ENCODE measurements around the gene AFDN.

The AFDN gene

DNA sequence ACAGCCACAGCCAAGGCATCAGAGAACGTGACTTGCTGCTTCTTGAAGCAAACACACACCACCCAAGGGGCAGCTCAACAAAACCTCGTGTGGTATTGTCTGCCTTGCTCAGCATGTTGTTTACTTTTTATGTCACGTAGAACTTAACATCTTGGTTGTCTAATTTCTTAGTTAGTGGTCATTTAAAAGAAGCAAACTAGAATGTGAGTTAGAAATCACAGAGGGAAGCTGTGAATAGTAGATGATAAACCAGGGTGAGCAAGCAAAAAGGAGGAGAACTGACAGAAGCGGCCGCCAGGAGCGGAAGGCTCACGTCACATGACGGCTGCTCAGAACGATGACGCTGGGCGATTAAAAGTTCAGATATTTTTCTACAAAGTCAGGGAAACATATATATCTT, 119.3 kb downstream of the AFDN start:
- no peak overlapping the region for H3K4me3 ChIP-seq (ENCODE audit: low read depth, low read length)
- TF ChIP-seq, protein P1, sequence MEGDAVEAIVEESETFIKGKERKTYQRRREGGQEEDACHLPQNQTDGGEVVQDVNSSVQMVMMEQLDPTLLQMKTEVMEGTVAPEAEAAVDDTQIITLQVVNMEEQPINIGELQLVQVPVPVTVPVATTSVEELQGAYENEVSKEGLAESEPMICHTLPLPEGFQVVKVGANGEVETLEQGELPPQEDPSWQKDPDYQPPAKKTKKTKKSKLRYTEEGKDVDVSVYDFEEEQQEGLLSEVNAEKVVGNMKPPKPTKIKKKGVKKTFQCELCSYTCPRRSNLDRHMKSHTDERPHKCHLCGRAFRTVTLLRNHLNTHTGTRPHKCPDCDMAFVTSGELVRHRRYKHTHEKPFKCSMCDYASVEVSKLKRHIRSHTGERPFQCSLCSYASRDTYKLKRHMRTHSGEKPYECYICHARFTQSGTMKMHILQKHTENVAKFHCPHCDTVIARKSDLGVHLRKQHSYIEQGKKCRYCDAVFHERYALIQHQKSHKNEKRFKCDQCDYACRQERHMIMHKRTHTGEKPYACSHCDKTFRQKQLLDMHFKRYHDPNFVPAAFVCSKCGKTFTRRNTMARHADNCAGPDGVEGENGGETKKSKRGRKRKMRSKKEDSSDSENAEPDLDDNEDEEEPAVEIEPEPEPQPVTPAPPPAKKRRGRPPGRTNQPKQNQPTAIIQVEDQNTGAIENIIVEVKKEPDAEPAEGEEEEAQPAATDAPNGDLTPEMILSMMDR (IDR thresholded peaks at IDR 0.05; ENCODE audit: low read depth, low read length), result no peak
- TF ChIP-seq MYC (IDR thresholded peaks at IDR 0.05; ENCODE audit: low read depth, low read length), result no peak
- TF ChIP-seq POLR2A (IDR thresholded peaks at IDR 0.05; ENCODE audit: extremely low read depth, insufficient read length), result no peak
- TF ChIP-seq, protein P2, sequence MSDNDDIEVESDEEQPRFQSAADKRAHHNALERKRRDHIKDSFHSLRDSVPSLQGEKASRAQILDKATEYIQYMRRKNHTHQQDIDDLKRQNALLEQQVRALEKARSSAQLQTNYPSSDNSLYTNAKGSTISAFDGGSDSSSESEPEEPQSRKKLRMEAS (IDR thresholded peaks at IDR 0.05; ENCODE audit: low read depth, low read length), result no peak
- DNase-seq (ENCODE audit: low read depth), result no peak

DNA sequence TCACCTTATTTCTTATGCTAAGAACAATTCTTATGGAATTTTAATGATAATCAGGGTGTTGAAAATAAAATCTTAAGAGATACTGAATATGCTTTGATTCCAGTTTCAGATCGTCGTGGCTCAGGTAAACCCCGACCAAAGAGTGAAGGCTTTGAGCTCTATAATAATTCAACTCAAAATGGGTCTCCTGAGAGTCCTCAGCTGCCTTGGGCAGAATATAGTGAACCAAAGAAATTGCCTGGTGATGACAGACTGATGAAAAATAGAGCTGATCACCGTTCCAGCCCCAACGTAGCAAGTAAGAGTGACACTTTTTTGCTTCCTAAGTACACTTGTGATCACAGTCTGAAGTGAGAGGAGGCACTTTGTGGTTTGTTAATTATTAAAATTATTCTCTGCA, 119.9 kb downstream of the AFDN start:
- H3K4me3 ChIP-seq (ENCODE audit: low read depth, low read length), result no peak overlapping the region
- TF ChIP-seq, protein P1 (IDR thresholded peaks at IDR 0.05; ENCODE audit: low read depth, low read length), result no peak
- TF ChIP-seq POLR2A (IDR thresholded peaks at IDR 0.05; ENCODE audit: extremely low read depth, insufficient read length) (no peak), MYC (IDR thresholded peaks at IDR 0.05; ENCODE audit: low read depth, low read length) (no peak)
- TF ChIP-seq, protein P2 (IDR thresholded peaks at IDR 0.05; ENCODE audit: low read depth, low read length), result no peak
- no peak for DNase-seq (ENCODE audit: low read depth)

DNA sequence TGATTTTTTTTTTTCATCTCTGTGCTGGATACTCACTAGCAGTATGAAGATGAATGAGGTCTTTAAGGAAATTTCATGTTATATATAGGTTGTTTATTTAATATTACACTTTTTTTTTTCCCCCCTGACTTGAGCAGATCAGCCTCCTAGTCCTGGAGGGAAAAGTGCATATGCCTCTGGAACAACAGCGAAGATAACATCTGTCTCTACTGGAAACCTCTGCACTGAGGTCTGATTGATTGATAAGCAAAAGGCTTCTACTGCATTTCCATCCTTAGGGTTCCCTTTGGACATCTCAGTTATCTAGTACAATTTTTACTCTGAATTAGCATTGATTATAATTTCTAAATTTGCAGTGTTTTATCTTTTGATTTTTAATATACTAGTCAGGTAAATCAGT, 121.0 kb downstream of the AFDN start:
- DNase-seq (ENCODE audit: low read depth), result no peak
- TF ChIP-seq, protein P1 (IDR thresholded peaks at IDR 0.05; ENCODE audit: low read depth, low read length), result no peak
- TF ChIP-seq POLR2A (IDR thresholded peaks at IDR 0.05; ENCODE audit: extremely low read depth, insufficient read length) (no peak), MYC (IDR thresholded peaks at IDR 0.05; ENCODE audit: low read depth, low read length) (no peak)
- TF ChIP-seq, protein P2 (IDR thresholded peaks at IDR 0.05; ENCODE audit: low read depth, low read length), result no peak
- H3K4me3 ChIP-seq (ENCODE audit: low read depth, low read length), result no peak overlapping the region

DNA sequence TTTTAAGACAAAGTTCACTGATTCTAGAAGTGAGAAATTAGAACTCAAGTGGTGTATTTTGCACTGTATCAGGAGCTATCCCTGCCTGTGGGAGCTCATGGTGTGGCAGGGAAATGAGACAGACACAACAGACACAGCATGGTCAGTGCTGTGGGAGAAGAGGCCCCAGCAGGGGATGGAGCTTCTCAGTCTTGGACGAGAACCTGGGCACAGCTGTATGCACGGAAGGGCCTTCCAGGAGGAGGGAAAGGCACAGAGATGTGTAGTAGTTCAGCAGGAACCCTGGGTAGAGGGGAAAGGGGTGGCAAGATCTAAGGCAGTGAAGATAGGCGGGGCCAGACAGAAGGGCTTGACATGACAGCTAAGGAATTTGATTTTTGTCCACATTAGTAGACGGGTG, 122.0 kb downstream of the AFDN start:
- DNase-seq (ENCODE audit: low read depth), result no peak
- TF ChIP-seq MYC (IDR thresholded peaks at IDR 0.05; ENCODE audit: low read depth, low read length) (no peak), POLR2A (IDR thresholded peaks at IDR 0.05; ENCODE audit: extremely low read depth, insufficient read length) (no peak)
- TF ChIP-seq, protein P1 (IDR thresholded peaks at IDR 0.05; ENCODE audit: low read depth, low read length), result no peak
- TF ChIP-seq, protein P2 (IDR thresholded peaks at IDR 0.05; ENCODE audit: low read depth, low read length), result no peak
- no peak overlapping the region for H3K4me3 ChIP-seq (ENCODE audit: low read depth, low read length)

DNA sequence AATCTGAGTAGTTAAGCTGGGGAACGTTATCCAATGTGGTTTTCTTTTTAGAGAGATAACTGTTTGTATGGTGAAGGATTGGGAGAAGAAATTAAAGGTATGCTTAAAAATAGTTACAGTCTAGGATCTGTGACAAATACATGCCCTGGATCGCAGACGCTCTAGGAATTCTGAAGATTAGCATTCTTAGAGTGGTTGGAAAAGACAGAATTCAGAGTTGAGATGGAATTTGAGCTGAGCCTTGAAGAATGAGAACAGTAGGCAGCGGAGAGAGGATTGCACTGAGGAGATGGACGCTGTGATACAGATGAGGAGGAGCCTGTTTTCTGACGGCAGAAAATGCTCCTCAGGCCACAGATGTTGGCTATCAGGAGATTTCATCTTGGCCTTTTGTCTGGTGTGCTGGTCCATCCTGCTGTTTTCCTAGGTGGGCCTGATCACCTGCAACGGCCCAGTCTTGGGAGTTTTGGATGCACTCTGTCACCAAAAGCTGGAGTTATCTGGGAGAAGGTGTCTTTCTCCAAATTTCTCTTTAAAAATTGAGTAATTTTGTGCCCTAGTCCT, 122.5 kb downstream of the AFDN start:
- TF ChIP-seq, protein P1 (IDR thresholded peaks at IDR 0.05; ENCODE audit: low read depth, low read length), result no peak
- TF ChIP-seq, protein P2 (IDR thresholded peaks at IDR 0.05; ENCODE audit: low read depth, low read length), result no peak
- TF ChIP-seq MYC (IDR thresholded peaks at IDR 0.05; ENCODE audit: low read depth, low read length), result no peak
- TF ChIP-seq POLR2A (IDR thresholded peaks at IDR 0.05; ENCODE audit: extremely low read depth, insufficient read length), result no peak
- no peak for DNase-seq (ENCODE audit: low read depth)
- no peak overlapping the region for H3K4me3 ChIP-seq (ENCODE audit: low read depth, low read length)
